GM18907 (cell line): ENCODE data around the gene RPGR.

Experiments used
- ATAC-seq: cut with Tn5 transposase; IDR thresholded peaks from one replicate; pipeline ENCODE4 v1.9.1; 2021; ENCODE audit warnings: mild to moderate bottlenecking, moderate library complexity; ENCODE audit not compliant: unreplicated experiment

The RPGR gene

DNA sequence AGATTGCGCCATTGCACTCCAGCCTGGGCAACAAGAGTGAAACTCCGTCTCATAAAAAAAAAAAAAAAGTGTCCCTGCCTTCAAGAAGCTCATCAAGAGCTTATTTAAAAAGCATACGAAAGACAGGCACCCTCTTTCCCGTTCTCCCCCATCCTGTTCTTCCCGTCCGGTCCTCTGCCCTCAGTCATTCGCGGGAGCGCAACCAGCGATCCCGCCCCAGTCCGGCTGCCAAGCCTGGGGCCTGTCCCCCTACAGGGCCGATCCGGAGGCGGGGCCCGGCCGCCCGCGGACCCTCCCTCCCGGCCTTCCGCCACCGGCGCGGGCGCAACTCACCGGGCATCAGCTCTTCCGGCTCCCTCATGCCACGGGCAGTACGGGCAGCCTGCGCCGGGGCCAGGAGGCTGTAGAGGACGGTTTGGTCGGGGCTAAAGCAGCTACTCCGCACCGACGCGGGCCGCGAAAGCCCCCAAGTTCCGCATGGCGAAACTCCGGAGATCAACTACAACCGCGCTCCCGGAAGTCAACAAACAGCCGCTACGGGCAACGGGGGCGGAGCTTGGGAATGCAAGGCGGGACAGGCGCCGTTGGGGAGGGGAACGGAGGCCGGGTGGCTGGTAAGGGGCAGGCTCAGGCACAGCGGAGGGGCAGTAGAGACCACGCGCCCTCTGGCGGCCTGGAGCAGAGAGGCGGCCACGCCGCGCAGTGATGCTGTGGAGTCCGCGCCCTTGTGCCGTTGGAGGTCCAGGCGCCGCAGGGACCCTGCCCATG is at the start of gene RPGR:
Gene RPGR, minus strand, starts transcription at position 503 of the 768 bp plus-strand sequence. Its CDS starts 142 bp downstream, at position 361.
- ATAC-seq, result peak; percentile 98

- ATAC-seq, result no peak
Observed at GRCh38 chrX:38376747-38377146, 49.4 kb upstream of the RPGR start.

- ATAC-seq, result no peak
Observed at GRCh38 chrX:38375891-38376290, 48.6 kb upstream of the RPGR start.

DNA sequence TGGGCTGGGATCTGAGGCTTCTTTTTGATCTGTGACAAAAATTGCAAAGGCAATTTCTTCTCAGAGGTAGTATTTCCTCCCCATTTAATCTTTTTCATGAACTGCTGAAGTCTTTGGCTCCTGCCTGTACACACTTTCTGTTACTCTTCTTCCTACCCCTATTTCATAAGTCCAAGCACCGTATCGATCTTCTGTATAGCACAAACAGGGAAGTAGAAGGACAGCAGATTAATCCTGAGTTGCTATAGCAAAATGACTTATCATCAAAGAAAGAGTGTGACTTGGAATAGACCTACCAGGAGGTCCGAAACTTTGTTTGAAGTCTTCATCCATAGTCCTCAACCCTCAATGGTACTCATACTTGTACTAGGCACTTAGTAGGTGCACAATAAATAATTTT is 47.1 kb upstream of the RPGR start:
- ATAC-seq, result no peak

- ATAC-seq, result no peak
Observed at GRCh38 chrX:38371641-38372040, 44.3 kb upstream of the RPGR start.

- no peak for ATAC-seq
Observed at GRCh38 chrX:38368774-38369173, 41.5 kb upstream of the RPGR start.

DNA sequence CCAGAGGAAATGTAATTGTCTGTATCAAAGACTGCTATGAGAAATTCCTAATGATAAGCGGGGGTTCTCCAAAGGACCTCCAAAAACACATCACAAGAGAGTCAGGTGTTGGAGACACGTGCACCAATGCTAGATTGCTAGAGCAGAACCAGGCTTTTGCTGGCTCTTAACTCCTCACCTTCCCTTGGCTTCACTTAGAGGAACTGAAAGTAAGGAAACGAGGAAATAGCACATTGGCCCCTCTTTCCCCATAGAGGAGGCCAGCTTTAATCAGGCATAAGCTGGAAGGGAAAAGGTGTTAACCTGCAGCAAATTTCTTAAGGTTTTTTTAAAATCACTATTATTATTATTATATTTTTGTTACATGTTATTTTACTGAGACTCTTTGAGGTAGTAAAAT is 38.6 kb upstream of the RPGR start:
- ATAC-seq, result no peak

- no peak for ATAC-seq
Observed at GRCh38 chrX:38363046-38363445, 35.7 kb upstream of the RPGR start.

DNA sequence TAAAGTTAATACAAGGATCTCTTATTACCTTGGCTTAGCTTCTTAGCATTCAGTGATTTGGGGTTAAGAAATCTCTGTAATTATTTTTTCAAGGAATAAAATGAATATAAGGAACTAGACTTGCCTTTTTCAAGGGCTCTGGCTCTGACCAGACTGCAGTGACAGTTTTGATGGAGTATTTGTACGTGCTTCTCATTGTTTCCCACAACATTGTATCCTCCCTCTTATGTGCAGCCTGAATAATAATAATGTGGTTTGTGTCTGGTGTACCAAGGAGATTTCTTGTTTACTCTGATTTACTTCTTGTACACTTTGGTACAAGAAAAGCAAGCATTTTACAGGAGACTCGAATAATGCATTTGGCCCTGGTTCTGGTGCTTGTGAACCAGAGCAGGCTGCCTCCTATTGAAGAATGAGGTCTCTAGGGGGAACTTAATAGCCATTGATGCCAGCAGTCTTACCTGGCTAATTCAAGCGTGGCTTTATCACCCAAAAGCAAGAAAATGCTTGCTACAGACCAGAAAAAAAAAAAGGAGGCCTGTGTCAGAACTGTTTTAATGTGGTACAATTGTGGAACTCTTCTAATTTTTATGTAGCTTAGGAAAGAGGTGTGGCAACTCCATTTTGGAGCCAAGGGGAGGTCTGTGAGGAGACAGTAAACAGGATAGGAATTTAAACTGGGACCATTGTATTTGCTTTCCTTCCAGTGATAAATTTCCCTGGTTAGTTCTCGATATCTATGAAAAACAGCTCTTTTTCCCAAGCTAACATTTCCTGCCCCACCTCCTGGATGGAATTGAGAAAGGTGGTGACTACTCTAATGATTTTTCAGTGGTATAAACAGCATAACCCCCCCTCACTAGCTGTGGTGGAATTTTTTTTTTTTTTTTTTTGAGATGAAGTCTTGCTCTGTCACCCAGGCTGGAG is 30.7 kb upstream of the RPGR start:
- ATAC-seq, result no peak

DNA sequence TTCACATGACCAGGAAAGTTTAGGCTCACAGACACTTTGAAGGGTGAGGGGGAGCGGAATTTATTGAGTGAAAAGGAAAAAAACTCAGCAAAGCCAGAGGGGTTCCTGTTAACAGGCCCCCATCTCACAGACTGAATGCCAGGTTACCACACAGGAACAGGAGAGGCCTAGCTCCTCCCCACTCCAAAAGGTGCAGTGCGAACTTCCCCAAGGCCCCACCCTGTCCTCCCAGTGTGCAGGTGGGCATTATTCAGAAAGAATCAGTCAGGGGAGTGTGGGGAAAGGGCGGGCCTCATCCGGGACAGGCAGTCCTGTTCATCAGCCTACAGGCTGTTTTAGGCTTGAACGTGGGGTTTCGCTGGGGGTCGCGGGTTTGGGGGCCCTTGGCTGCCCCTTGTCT is 29.1 kb upstream of the RPGR start:
- ATAC-seq, result no peak

GRCh38 chrX:38352362-38352761 is 25.1 kb upstream of the RPGR start, which contains the start of gene OTC:
Gene OTC (plus strand): TSS chrX:38352604. CDS start chrX:38352697, 93 bp downstream.
- ATAC-seq, result no peak

DNA sequence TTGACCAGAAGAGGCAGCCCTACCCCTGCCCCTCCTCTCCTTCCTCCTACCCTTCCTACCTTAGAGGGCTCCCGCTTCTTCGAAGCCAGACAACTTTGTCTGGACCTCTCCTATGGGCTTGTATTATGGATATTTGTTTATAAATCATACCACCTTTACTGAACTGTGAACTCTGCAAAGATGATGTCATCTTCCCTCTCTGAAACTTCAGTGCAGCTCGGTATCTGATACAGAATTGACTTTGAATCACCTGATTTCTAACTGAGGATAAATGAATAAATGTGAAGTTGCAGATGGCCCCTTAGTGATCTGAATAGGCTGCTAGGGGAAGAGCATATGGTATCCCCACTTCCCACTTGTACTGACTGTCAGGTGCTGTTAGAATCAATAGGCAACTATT is 24.0 kb upstream of the RPGR start:
- ATAC-seq, result no peak

- ATAC-seq, result peak; percentile 78
Observed at GRCh38 chrX:38347136-38347535, 19.8 kb upstream of the RPGR start.

DNA sequence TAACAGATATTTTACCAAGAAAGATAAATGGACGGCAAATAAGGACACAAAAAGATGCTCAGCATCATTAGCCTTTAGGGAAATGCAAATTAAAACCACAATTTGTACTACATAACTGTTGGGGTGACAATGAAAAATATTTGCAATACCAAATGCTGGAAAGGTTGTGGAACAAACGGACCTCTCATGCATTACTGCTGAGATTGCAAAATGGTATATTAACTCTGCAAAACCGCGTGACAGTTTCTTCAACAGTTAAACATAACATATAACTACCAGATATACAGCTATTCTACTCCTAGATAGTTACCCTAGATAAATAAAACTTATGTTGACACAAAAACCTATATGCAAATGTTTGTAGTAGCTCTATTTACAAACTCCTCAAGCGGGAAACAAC is 18.8 kb upstream of the RPGR start:
- ATAC-seq, result no peak

- no peak for ATAC-seq
Observed at GRCh38 chrX:38342853-38343778, 15.8 kb upstream of the RPGR start.

DNA sequence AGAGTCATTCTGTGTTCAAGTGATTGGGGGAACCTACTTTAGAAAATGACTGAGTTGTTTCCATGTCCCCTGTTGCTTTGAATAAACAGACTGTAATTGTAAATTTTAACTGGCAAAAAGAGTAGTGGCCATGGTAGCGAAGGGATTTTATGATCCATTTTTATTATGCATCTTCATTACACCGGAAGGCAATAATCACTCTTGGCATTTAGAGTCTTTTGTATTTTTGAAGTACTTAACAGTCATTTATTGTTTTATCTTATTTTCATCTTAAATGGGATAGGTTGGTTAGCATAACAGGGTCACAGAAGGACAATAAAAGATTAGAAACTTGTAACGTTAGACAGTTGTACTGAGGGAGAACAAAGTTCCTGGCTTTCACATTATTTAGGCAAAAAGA is 14.1 kb upstream of the RPGR start:
- no peak for ATAC-seq

DNA sequence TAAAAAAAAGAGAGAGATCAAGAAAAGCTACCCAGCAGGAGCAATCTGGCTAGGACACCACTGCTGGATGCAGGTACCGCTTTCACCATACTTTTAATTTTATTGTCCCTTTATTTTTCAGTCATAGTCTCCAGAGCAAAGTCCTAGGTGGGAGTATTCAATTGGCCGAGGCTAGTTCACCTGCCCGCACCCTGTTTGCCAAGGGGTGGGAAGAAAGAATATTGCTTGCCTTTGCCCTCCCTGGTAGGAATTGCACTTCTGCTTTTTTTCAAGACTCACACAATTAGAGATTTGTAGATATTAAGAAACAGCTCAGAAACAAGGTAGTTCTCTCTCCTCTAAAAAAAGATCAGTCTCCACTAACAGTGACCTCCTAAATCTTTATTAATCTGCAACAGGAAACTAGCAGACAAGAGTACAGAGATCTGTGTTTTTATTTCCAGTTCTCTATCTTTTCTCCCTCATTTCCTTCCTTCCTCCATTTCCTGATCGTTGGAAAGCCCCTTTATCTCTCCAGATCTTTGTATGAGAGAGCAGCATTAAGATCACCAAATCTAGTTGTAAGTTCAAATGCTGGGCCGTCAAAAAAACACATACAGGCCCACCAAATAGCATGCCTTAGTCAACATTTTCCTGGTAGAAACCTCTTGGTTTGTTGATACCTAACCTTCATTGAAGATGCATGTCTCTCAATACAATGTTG is 9.4 kb upstream of the RPGR start:
- no peak for ATAC-seq

DNA sequence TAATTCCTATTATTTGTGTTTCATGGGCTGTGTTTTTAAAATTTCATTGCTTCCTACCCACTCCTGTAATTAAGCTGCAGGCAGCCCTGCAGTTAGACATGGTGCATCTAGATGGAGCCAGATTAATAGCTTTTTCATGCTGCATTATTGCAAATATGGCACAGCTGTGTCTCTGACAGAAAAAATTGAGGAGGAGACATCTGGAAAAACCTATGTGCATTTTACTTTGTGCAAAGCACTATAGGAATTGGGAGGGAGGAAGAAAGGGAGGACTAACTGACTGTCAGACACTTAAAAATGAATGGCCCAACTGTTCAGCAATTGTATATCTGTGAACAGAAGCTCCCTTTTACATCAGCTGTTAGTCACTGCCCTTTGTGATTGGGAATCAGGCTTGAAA is 8.1 kb upstream of the RPGR start:
- ATAC-seq, result no peak

GRCh38 chrX:38332505-38332904 is 5.2 kb upstream of the RPGR start:
- ATAC-seq, result peak; percentile 72

- ATAC-seq, result no peak
Observed at GRCh38 chrX:38327775-38328081, 419 bp upstream of the RPGR start.
